DOHH2 (cell line): ENCODE results near the gene DLG1.

ENCODE experiments used
- CTCF ChIP-seq: fragments of 200-600 bp; sonication (generic); IDR thresholded peaks from one replicate; pipeline ENCODE4 v1.5.1; 2014; ENCODE audit warnings: antibody characterized with exemption, mild to moderate bottlenecking, low read depth, low read length; ENCODE audit not compliant: poor library complexity, severe bottlenecking
- EZH2phosphoT487 ChIP-seq: fragments of 200-600 bp; sonication (generic); IDR thresholded peaks from 2 replicates; pipeline ENCODE4 v1.6.1; 2017; ENCODE audit warnings: borderline replicate concordance, mild to moderate bottlenecking, antibody characterized with exemption, low read length, moderate library complexity, mixed read lengths

- TF ChIP-seq CTCF (no peak), EZH2phosphoT487 (no peak)
These were observed 102.2 kb downstream of the DLG1 start for GRCh38 chr3:197196192-197196591.
